Activated B cell treated with CpG ODN at 0.5 μM for 24 hours (primary cell): Measurements from ENCODE around the gene TMEM258. TPM values are rescaled to one million over a fixed set of nuclear protein-coding genes. Genes with fewer than 3 reads are reported as not detected.

Experiments
- ATAC-seq: fragments of 200-7000 bp; cut with Tn5 transposase; one replicate; pipeline ENCODE4 v1.10.0; 2021; ENCODE audit warnings: low read depth, mild to moderate bottlenecking, moderate library complexity
- CTCF ChIA-PET: fragments of 350-600 bp; sonication (Branson Sonifier 250); formaldehyde crosslinking; loops from one replicate; lab custom pipeline; 2021; ENCODE audit warnings: antibody characterized with exemption; lab: Charles Lee
- POLR2A ChIA-PET: fragments of 350-600 bp; sonication (Branson Sonifier 250); formaldehyde crosslinking; loops from one replicate; lab custom pipeline; 2021; ENCODE audit warnings: antibody characterized with exemption; lab: Charles Lee
- DNase-seq: peaks from one replicate; pipeline ENCODE4 v3.0.0; 2022
- H3K27ac Mint-ChIP-seq: one replicate; pipeline ENCODE4 v1.8.0; 2020; ENCODE audit warnings: mixed read lengths
- H3K27me3 Mint-ChIP-seq: one replicate; pipeline ENCODE4 v1.8.0; 2021; ENCODE audit warnings: mixed read lengths
- H3K36me3 Mint-ChIP-seq: one replicate; pipeline ENCODE4 v1.8.0; 2021; ENCODE audit warnings: low read depth, mixed read lengths
- H3K4me1 Mint-ChIP-seq: one replicate; pipeline ENCODE4 v1.8.0; 2021; ENCODE audit warnings: mixed read lengths
- H3K4me3 Mint-ChIP-seq: one replicate; pipeline ENCODE4 v1.8.0; 2020; ENCODE audit warnings: mild to moderate bottlenecking, mixed read lengths
- H3K9me3 Mint-ChIP-seq: one replicate; pipeline ENCODE4 v1.8.0; 2020; ENCODE audit warnings: mixed read lengths
- CTCF ChIP-seq: fragments of 200-600 bp; IDR thresholded peaks from one replicate; pipeline ENCODE4 v1.8.0; 2022; ENCODE audit warnings: antibody characterized with exemption, mild to moderate bottlenecking
- intact Hi-C: fragments of 100-400 bp; cut with micrococcal nuclease; formaldehyde crosslinking; loops from one replicate; pipeline ENCODE4 v1.15.1; 2024
- total RNA-seq: library from RNA; stranded (reverse); gene quantifications from 2 replicates; pipeline ENCODE4 v1.2.3, GENCODE V29; 2022

Gene TMEM258
- total RNA-seq, 1 donor from 2014 or later, result 87.4 TPM

- H3K4me3 Mint-ChIP-seq, result no peak overlapping the region
- POLR2A ChIA-PET, result no interaction called here
- H3K36me3 Mint-ChIP-seq, result no peaks in the 10 kb centered on the region
- no peak for TF ChIP-seq CTCF
- no peak for ATAC-seq
- H3K9me3 Mint-ChIP-seq, result no peaks in the 10 kb centered on the region
- intact Hi-C loops, result no loop called here
- H3K27ac Mint-ChIP-seq, result no peak overlapping the region
- CTCF ChIA-PET, result no interaction called here
- no peaks in the 10 kb centered on the region for H3K4me1 Mint-ChIP-seq
- no peak for DNase-seq
- H3K27me3 Mint-ChIP-seq, result no peaks in the 10 kb centered on the region
Observed at GRCh38 chr11:61768376-61769076, 23.9 kb downstream of the TMEM258 start.

- POLR2A ChIA-PET, result no interaction called here
- no peak overlapping the region for H3K4me3 Mint-ChIP-seq
- no peak overlapping the region for H3K27ac Mint-ChIP-seq
- no peaks in the 10 kb centered on the region for H3K36me3 Mint-ChIP-seq
- DNase-seq (no peak), ATAC-seq (no peak)
- CTCF ChIA-PET, result interaction anchor here (1.0 kb wide), 1 partner anchor 13 kb away, joined by 3 read pairs; no protein-coding TSS in a partner anchor
- H3K9me3 Mint-ChIP-seq, result no peaks in the 10 kb centered on the region
- no peaks in the 10 kb centered on the region for H3K4me1 Mint-ChIP-seq
- peaks cover 5% of the 10 kb centered on the region for H3K27me3 Mint-ChIP-seq
- no peak for TF ChIP-seq CTCF
- intact Hi-C loops, result no loop called here
Observed at GRCh38 chr11:61766353-61766841, 26.0 kb downstream of the TMEM258 start.

GRCh38 chr11:61765550-61766253 is 26.7 kb downstream of the TMEM258 start:
- no peak for DNase-seq
- ATAC-seq, result no peak
- H3K9me3 Mint-ChIP-seq, result no peaks in the 10 kb centered on the region
- no peak for TF ChIP-seq CTCF
- H3K36me3 Mint-ChIP-seq, result no peaks in the 10 kb centered on the region
- no peaks in the 10 kb centered on the region for H3K4me1 Mint-ChIP-seq
- POLR2A ChIA-PET, result no interaction called here
- CTCF ChIA-PET, result interaction anchor here (1.0 kb wide), 1 partner anchor 12 kb away, joined by 3 read pairs; no protein-coding TSS in a partner anchor
- H3K4me3 Mint-ChIP-seq, result no peak overlapping the region
- H3K27me3 Mint-ChIP-seq, result peaks cover 5% of the 10 kb centered on the region
- no peak overlapping the region for H3K27ac Mint-ChIP-seq
- intact Hi-C loops, result no loop called here

GRCh38 chr11:61764606-61765260 is 27.7 kb downstream of the TMEM258 start:
- CTCF ChIA-PET, result no interaction called here
- H3K9me3 Mint-ChIP-seq, result no peaks in the 10 kb centered on the region
- H3K36me3 Mint-ChIP-seq, result no peaks in the 10 kb centered on the region

More at GRCh38 chr11:61764606-61765260, 27.7 kb downstream of the TMEM258 start:
- no peak for TF ChIP-seq CTCF
- no peaks in the 10 kb centered on the region for H3K4me1 Mint-ChIP-seq
- DNase-seq, result no peak
- POLR2A ChIA-PET, result no interaction called here
- H3K27me3 Mint-ChIP-seq, result peaks cover 7% of the 10 kb centered on the region
- ATAC-seq, result no peak
- no peak overlapping the region for H3K27ac Mint-ChIP-seq
- H3K4me3 Mint-ChIP-seq, result no peak overlapping the region
- intact Hi-C loops, result no loop called here
